Panc1 (cell line): ENCODE results near the gene LSM14B.

Source experiments
- CTCF ChIP-seq: fragments of 450-650 bp; IDR thresholded peaks from 2 replicates; pipeline ENCODE4 v1.5.1; 2017; ENCODE audit warnings: mild to moderate bottlenecking
- POLR2AphosphoS5 ChIP-seq: IDR thresholded peaks from 2 replicates; pipeline ENCODE4 v1.6.1; 2012; ENCODE audit warnings: mild to moderate bottlenecking, low read depth, low read length, moderate library complexity
- REST ChIP-seq, 2 experiments: IDR thresholded peaks; 2 replicates each; pipeline ENCODE4 v1.6.1; 2011 to 2012; ENCODE audit warnings: low read depth in 2 of 2, control low read depth in 1 of 2, low read length in 1 of 2, mild to moderate bottlenecking in 1 of 2, moderate library complexity in 1 of 2; ENCODE audit not compliant: insufficient read depth in 1 of 2
- SIN3A ChIP-seq: IDR thresholded peaks from 2 replicates; pipeline ENCODE4 v1.6.1; 2012; ENCODE audit warnings: low read depth, mild to moderate bottlenecking, low read length, moderate library complexity, borderline replicate concordance; ENCODE audit not compliant: insufficient read depth

GRCh38 chr20:62167474-62167873 is 45.2 kb downstream of the LSM14B start:
- TF ChIP-seq CTCF (no peak), REST (IDR thresholded peaks at IDR 0.05; ENCODE audit: insufficient read depth in 1 of 2, low read depth in 2 of 2, low read length in 1 of 2) (no peak), POLR2AphosphoS5 (no peak), SIN3A (no peak)
